PC-3 (cell line): ENCODE data around the gene CCBE1. TPM values are rescaled to one million over a fixed set of nuclear protein-coding genes. Genes with fewer than 3 reads are reported as not detected.

ENCODE experiments used
- ATAC-seq: fragments of 200-7000 bp; cut with Tn5 transposase; 2 replicates; pipeline ENCODE4 v1.9.1; 2020; ENCODE audit warnings: mild to moderate bottlenecking, moderate library complexity
- BruUV-seq: library from RNA; stranded (reverse); fragments of 400-500 nt; replicated peaks from 2 replicates; lab custom pipeline; 2021; lab: Mats Ljungman, UMichigan
- CTCF ChIA-PET: fragments of 300-600 bp; sonication (Branson Sonifier 250); formaldehyde crosslinking; loops from one replicate; lab custom pipeline; 2022; ENCODE audit warnings: antibody characterized with exemption; lab: Charles Lee
- POLR2A ChIA-PET: fragments of 300-600 bp; sonication (Branson Sonifier 250); formaldehyde crosslinking; loops from one replicate; lab custom pipeline; 2022; ENCODE audit warnings: antibody characterized with exemption; ENCODE audit not compliant: unreplicated experiment; lab: Charles Lee
- DNase-seq: peaks from one replicate; pipeline ENCODE4 v3.0.0-alpha.2; 2015
- H2AFZ ChIP-seq: fragments of 300-600 bp; sonication (generic); 2 replicates; pipeline ENCODE4 v1.6.0; 2016; ENCODE audit warnings: antibody characterized with exemption, low read length
- H3F3A ChIP-seq: fragments of 300-600 bp; sonication (generic); one replicate; pipeline ENCODE4 v1.6.0; 2017; ENCODE audit warnings: antibody characterized with exemption, low read length, control low read depth, mild to moderate bottlenecking; ENCODE audit not compliant: unreplicated experiment
- H3K27ac ChIP-seq: fragments of 300-600 bp; sonication (generic); 2 replicates; pipeline ENCODE4 v1.5.1; 2016; ENCODE audit warnings: mild to moderate bottlenecking, low read length
- H3K27me3 ChIP-seq: fragments of 300-600 bp; sonication (generic); 2 replicates; pipeline ENCODE4 v1.6.1; 2016; ENCODE audit warnings: low read length, mixed read lengths
- H3K36me3 ChIP-seq: fragments of 300-600 bp; sonication (generic); 2 replicates; pipeline ENCODE4 v1.6.1; 2016; ENCODE audit warnings: low read depth, mixed run types, low read length, mixed read lengths
- H3K4me1 ChIP-seq: fragments of 300-600 bp; sonication (generic); 2 replicates; pipeline ENCODE4 v1.5.1; 2016; ENCODE audit warnings: low read length; ENCODE audit not compliant: insufficient read depth
- H3K4me2 ChIP-seq: fragments of 300-600 bp; sonication (generic); 2 replicates; pipeline ENCODE4 v1.6.0; 2016; ENCODE audit warnings: low read length
- H3K4me3 ChIP-seq: fragments of 300-600 bp; sonication (generic); 2 replicates; pipeline ENCODE4 v1.5.1; 2016; ENCODE audit warnings: mild to moderate bottlenecking, low read length, mixed read lengths
- H3K79me2 ChIP-seq: fragments of 300-600 bp; sonication (generic); 2 replicates; pipeline ENCODE4 v1.6.1; 2017; ENCODE audit warnings: low read length, mixed read lengths
- H3K9ac ChIP-seq: fragments of 300-600 bp; sonication (generic); 2 replicates; pipeline ENCODE4 v1.6.0; 2016; ENCODE audit warnings: mild to moderate bottlenecking, low read length
- H3K9me2 ChIP-seq: fragments of 300-600 bp; sonication (generic); replicated peaks from 2 replicates; pipeline ENCODE4 v1.6.1; 2016; ENCODE audit warnings: mixed run types, low read length, mixed read lengths
- H3K9me3 ChIP-seq: fragments of 300-600 bp; sonication (generic); 2 replicates; pipeline ENCODE4 v1.6.1; 2016; ENCODE audit warnings: low read length, mixed read lengths
- H4K20me1 ChIP-seq: fragments of 300-600 bp; sonication (generic); 2 replicates; pipeline ENCODE4 v1.6.1; 2016; ENCODE audit warnings: low read length, mixed read lengths
- EZH2 ChIP-seq: fragments of 300-600 bp; sonication (generic); IDR thresholded peaks from one replicate; pipeline ENCODE4 v1.6.1; 2017; ENCODE audit warnings: antibody characterized with exemption, mild to moderate bottlenecking, low read length; ENCODE audit not compliant: unreplicated experiment
- EZH2phosphoT487 ChIP-seq: fragments of 300-600 bp; sonication (generic); IDR thresholded peaks from 2 replicates; pipeline ENCODE4 v1.6.1; 2018; ENCODE audit warnings: mild to moderate bottlenecking, antibody characterized with exemption, low read length, borderline replicate concordance
- intact Hi-C: fragments of 100-400 bp; cut with micrococcal nuclease; formaldehyde crosslinking; loops from 2 replicates; pipeline ENCODE4 v1.9.0; 2023
- total RNA-seq: library from RNA; depleted of rRNA; stranded (reverse); fragments of >200 nt; gene quantifications from 2 replicates; pipeline ENCODE4 v1.2.3, GENCODE V29; 2014
- TF ChIP-seq, protein P1 (sequence below): fragments of 300-600 bp; sonication (generic); conservative IDR thresholded peaks from 2 replicates; pipeline ENCODE4 v1.5.1; 2017; ENCODE audit warnings: antibody characterized with exemption, low read depth, mild to moderate bottlenecking, low read length

CCBE1 gene
- total RNA-seq, 1 experiment from 2014 or later = 13.9 TPM

DNA sequence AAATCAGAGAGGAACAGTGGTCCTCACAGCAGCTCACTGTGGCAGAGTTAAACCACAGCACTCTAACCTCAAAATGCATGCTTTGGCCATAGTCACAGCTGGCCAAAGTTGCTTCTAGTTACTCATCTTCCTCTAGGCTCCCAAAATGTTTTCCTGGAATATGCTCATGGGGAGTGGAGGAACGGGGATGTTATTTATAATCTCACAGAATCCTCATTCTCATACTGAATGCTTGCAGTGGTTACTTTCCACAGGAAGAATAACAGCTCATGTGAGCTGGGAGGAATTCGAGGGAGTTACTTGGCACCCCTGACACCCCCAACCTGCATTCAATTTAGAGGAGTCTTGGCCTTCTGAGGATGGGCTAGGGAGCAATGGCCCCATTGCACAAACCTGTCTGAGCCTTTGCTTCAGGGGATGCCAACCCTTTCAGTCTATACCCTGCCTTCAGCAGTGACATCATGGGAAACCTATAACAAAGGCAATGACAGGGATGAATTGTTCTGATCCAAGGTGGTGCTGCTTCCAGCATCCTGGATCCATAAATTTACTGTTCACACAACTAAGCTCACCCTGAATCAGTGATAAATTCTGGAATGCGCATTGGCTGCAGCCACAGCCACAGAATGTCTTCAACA lies 22.4 kb upstream of the CCBE1 start:
- Histone ChIP-seq H3K4me2 (peak overlapping the region; percentile 62; the same call in 1 of the 2 replicates), H3K27me3 (no peaks in the 10 kb centered on the region), H3K27ac (peak overlapping the region; percentile 68), H4K20me1 (no peaks in the 10 kb centered on the region), H3F3A (no peaks in the 10 kb centered on the region), H3K9me2 (no peaks in the 10 kb centered on the region), H2AFZ (0 out of 2 replicates have a peak overlapping the region, but pooled peaks have one; percentile 23), H3K79me2 (no peaks in the 10 kb centered on the region), H3K36me3 (no peaks in the 10 kb centered on the region), H3K4me1 (peaks cover 56% of the 10 kb centered on the region), H3K9ac (no peak overlapping the region), H3K9me3 (no peaks in the 10 kb centered on the region), H3K4me3 (no peak overlapping the region)
- TF ChIP-seq, protein P1, sequence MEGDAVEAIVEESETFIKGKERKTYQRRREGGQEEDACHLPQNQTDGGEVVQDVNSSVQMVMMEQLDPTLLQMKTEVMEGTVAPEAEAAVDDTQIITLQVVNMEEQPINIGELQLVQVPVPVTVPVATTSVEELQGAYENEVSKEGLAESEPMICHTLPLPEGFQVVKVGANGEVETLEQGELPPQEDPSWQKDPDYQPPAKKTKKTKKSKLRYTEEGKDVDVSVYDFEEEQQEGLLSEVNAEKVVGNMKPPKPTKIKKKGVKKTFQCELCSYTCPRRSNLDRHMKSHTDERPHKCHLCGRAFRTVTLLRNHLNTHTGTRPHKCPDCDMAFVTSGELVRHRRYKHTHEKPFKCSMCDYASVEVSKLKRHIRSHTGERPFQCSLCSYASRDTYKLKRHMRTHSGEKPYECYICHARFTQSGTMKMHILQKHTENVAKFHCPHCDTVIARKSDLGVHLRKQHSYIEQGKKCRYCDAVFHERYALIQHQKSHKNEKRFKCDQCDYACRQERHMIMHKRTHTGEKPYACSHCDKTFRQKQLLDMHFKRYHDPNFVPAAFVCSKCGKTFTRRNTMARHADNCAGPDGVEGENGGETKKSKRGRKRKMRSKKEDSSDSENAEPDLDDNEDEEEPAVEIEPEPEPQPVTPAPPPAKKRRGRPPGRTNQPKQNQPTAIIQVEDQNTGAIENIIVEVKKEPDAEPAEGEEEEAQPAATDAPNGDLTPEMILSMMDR = no peak
- TF ChIP-seq EZH2 (no peak), EZH2phosphoT487 (no peak)
- ChIA-PET CTCF (interaction anchor here (1.5 kb wide), 1 partner anchor 23 kb away, joined by 4 read pairs; the partner anchor contains the start of gene CCBE1), POLR2A (no interaction called here)
- no TSS peak for BruUV-seq
- intact Hi-C loops = loop anchor here (5.0 kb wide), 1 partner anchor 63 kb away; no protein-coding TSS in a partner anchor
- ATAC-seq = no peak
- peak; percentile 69 for DNase-seq

DNA sequence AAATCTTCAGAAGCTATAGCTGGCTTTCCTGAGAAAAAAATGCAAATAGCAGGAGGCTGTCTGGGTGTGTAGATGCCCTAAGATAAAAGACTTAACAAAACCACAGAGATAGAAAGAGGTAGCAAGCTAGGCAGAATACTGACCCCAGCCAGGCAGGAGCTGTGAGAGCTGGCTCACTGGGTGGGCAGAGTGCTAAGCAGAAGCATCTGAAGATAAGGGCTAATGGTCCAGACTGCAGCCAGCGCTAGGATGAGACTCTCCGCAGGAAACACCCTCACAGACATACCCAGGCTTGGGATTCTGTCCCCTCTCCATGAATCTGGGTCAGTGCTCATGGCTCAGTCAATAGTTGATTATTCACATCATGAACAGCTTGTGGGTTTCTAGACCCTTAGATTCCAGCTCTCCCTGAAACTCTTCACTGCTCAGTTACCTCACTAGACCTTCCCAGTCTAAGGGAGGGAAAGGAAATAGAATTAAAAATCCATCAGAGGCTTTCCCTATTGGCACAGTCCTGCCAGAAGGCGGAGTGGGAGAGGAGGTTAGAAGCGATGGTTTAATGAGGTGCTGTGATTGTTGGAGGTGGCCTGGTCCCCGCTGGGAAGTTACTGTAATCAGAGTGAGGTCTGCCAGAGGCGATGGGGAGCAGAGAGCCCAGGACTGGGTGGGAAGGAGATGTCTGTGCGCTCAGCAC lies 21.4 kb upstream of the CCBE1 start:
- intact Hi-C loops = loop anchor here (5.0 kb wide), 1 partner anchor 64 kb away; no protein-coding TSS in a partner anchor

More for the DNA sequence above, 21.4 kb upstream of the CCBE1 start:
- no peaks in the 10 kb centered on the region for H4K20me1 ChIP-seq
- H3K4me1 ChIP-seq = peaks cover 46% of the 10 kb centered on the region
- H3F3A ChIP-seq = no peaks in the 10 kb centered on the region
- no peaks in the 10 kb centered on the region for H3K9me2 ChIP-seq
- H3K79me2 ChIP-seq = no peaks in the 10 kb centered on the region
- H3K9me3 ChIP-seq = no peaks in the 10 kb centered on the region
- TF ChIP-seq, protein P1 = no peak
- no peak for TF ChIP-seq EZH2phosphoT487
- TF ChIP-seq EZH2 = no peak
- peak overlapping the region; percentile 62 for H3K4me2 ChIP-seq
- no peaks in the 10 kb centered on the region for H3K36me3 ChIP-seq
- no peaks in the 10 kb centered on the region for H3K27me3 ChIP-seq
- H3K4me3 ChIP-seq = no peak overlapping the region
- no peak overlapping the region for H2AFZ ChIP-seq
- POLR2A ChIA-PET = interaction anchor here (0.7 kb wide), 1 partner anchor 19 kb away, joined by 4 read pairs; no protein-coding TSS in a partner anchor
- H3K27ac ChIP-seq = peak overlapping the region; percentile 68
- TSS peak; percentile 77 for BruUV-seq
- DNase-seq = no peak
- no peak overlapping the region for H3K9ac ChIP-seq
- CTCF ChIA-PET = interaction anchor here (1.0 to 1.5 kb wide), 2 partner anchors 22 to 61 kb away, joined by 4 to 5 read pairs (median 5); partner anchors contain the start of gene CCBE1
- ATAC-seq = no peak
